ENCODE results near the gene PLXNA2. TPM values are rescaled to one million over a fixed set of nuclear protein-coding genes. Genes with fewer than 3 reads are reported as not detected.

Gene PLXNA2
- total RNA-seq, 2 experiments from 2014 or later = 0.13 to 0.23 TPM

DNA sequence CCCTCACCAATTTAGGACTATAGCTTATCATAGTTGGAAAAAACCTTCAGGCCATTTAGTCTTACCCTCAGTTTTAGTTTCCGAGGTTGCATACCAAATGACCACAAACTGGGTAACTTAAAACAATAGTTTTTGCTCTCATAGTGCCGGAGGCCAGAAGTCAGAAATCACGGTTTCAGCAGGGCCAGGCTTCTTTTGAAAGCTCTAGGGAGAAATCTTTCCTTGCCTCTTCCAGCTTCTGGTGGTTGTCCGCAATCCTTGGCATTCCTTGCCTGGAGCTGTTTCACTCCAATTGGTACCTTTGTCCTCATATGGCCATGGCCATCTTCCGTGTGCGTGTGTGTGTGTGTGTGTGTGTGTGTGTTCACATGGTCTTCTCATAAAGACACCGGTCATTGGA, 12.4 kb upstream of the PLXNA2 start:
- DNase-seq = no peak
- intact Hi-C loops (cut with micrococcal nuclease) = no loop called here
- ChIA-PET POLR2A (no interaction called here), CTCF (interaction anchor here (1.9 kb wide), 1 partner anchor 11 kb away, joined by 4 read pairs; no protein-coding TSS in a partner anchor)
- peaks cover 23% of the 10 kb centered on the region for H3K27me3 Mint-ChIP-seq
- H3K27ac Mint-ChIP-seq = no peak overlapping the region
- ATAC-seq = no peak
- no peaks in the 10 kb centered on the region for H3K4me1 Mint-ChIP-seq (ENCODE audit: low read depth)
- TF ChIP-seq, protein P1, sequence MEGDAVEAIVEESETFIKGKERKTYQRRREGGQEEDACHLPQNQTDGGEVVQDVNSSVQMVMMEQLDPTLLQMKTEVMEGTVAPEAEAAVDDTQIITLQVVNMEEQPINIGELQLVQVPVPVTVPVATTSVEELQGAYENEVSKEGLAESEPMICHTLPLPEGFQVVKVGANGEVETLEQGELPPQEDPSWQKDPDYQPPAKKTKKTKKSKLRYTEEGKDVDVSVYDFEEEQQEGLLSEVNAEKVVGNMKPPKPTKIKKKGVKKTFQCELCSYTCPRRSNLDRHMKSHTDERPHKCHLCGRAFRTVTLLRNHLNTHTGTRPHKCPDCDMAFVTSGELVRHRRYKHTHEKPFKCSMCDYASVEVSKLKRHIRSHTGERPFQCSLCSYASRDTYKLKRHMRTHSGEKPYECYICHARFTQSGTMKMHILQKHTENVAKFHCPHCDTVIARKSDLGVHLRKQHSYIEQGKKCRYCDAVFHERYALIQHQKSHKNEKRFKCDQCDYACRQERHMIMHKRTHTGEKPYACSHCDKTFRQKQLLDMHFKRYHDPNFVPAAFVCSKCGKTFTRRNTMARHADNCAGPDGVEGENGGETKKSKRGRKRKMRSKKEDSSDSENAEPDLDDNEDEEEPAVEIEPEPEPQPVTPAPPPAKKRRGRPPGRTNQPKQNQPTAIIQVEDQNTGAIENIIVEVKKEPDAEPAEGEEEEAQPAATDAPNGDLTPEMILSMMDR (IDR thresholded peaks at IDR 0.05) = no peak
- no peaks in the 10 kb centered on the region for H3K36me3 Mint-ChIP-seq (ENCODE audit: low read depth)
- no peak overlapping the region for H3K4me3 Mint-ChIP-seq
- peaks cover 4% of the 10 kb centered on the region for H3K9me3 Mint-ChIP-seq

DNA sequence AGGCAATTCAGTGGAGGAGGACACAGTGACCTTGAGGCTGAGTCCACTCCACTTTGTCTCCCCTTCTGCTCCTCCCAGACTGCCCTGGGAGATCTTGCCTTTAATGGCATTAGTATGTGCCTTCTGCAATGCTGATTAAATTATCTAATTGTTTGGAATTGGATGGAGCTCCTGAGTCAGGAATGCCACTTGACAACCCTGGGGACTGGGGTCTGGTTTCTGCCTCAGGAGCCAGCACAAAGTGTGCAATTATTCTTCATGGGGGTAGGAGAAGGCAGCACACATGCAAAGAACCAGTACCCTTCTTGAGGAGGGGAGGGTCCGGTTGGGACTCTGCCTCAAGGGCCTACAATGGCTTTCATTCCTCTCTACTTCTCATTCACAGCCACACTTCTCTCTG, 11.9 kb upstream of the PLXNA2 start:
- ChIA-PET CTCF (interaction anchor here (1.9 kb wide), 1 partner anchor 11 kb away, joined by 4 read pairs; no protein-coding TSS in a partner anchor), POLR2A (no interaction called here)
- peaks cover 23% of the 10 kb centered on the region for H3K27me3 Mint-ChIP-seq
- TF ChIP-seq, protein P1 (IDR thresholded peaks at IDR 0.05) = no peak
- no peaks in the 10 kb centered on the region for H3K4me1 Mint-ChIP-seq (ENCODE audit: low read depth)
- intact Hi-C loops (cut with micrococcal nuclease) = no loop called here
- no peak overlapping the region for H3K27ac Mint-ChIP-seq
- no peak for DNase-seq
- H3K9me3 Mint-ChIP-seq = peaks cover 4% of the 10 kb centered on the region
- no peak for ATAC-seq
- no peak overlapping the region for H3K4me3 Mint-ChIP-seq
- H3K36me3 Mint-ChIP-seq (ENCODE audit: low read depth) = no peaks in the 10 kb centered on the region

DNA sequence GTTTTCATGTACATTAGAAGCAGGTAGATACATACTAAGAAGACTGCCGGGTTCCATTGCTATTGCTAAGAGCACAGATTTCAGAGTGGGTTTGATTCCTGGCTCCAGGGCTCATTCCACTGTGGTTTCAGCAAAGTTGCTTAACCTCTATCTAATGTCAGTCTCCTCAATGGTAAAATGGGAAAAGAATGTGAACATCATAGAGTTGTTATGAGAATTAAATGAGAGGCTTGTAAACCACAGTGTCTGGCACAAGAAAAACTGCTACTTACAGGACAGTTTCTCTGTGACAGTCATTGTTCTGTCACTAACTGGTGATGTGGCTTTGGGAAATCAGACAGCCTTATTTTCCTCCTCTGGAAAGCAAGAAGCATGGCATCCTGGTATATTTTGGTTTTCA, 10.7 kb upstream of the PLXNA2 start:
- H3K27ac Mint-ChIP-seq = no peak overlapping the region
- ChIA-PET CTCF (interaction anchor here (1.0 to 1.9 kb wide), 2 partner anchors 9 to 10 kb away, joined by 3 to 4 read pairs; no protein-coding TSS in a partner anchor), POLR2A (interaction anchor here (1.0 kb wide), 1 partner anchor 14 kb away, joined by 6 read pairs; no protein-coding TSS in a partner anchor)
- no peaks in the 10 kb centered on the region for H3K9me3 Mint-ChIP-seq
- TF ChIP-seq, protein P1 (IDR thresholded peaks at IDR 0.05) = no peak
- intact Hi-C loops (cut with micrococcal nuclease) = no loop called here
- H3K27me3 Mint-ChIP-seq = peaks cover 26% of the 10 kb centered on the region
- DNase-seq (no peak), ATAC-seq (no peak)
- no peaks in the 10 kb centered on the region for H3K4me1 Mint-ChIP-seq (ENCODE audit: low read depth)
- no peaks in the 10 kb centered on the region for H3K36me3 Mint-ChIP-seq (ENCODE audit: low read depth)
- H3K4me3 Mint-ChIP-seq = no peak overlapping the region

DNA sequence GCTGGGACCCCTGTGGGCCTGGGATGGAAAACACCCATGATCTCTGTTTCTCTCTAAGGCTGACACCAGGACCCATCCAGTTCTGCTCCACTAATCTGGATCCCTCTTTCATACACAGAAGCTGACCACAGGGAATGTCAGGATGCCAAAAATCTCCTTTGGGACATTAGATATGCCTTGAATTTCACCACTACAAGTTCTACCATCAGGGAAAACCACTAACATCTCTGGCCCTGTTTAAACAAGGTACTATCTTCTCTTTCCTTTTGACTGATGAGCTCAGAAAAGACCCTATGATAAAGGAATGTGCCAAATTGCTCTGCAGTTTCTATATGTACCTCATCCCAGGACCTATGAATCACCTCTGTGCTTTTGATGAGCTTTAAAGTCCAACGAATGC, 10.2 kb upstream of the PLXNA2 start:
- Mint-ChIP-seq H3K4me3 (no peak overlapping the region), H3K27ac (no peak overlapping the region), H3K4me1 (ENCODE audit: low read depth) (no peaks in the 10 kb centered on the region), H3K36me3 (ENCODE audit: low read depth) (no peaks in the 10 kb centered on the region), H3K9me3 (no peaks in the 10 kb centered on the region), H3K27me3 (peaks cover 26% of the 10 kb centered on the region)
- TF ChIP-seq, protein P1 (IDR thresholded peaks at IDR 0.05) = no peak
- ATAC-seq (no peak), DNase-seq (no peak)
- ChIA-PET POLR2A (interaction anchor here (1.0 kb wide), 1 partner anchor 13 kb away, joined by 6 read pairs; no protein-coding TSS in a partner anchor), CTCF (interaction anchor here (1.0 kb wide), 1 partner anchor 9 kb away, joined by 3 read pairs; no protein-coding TSS in a partner anchor)
- intact Hi-C loops (cut with micrococcal nuclease) = no loop called here

DNA sequence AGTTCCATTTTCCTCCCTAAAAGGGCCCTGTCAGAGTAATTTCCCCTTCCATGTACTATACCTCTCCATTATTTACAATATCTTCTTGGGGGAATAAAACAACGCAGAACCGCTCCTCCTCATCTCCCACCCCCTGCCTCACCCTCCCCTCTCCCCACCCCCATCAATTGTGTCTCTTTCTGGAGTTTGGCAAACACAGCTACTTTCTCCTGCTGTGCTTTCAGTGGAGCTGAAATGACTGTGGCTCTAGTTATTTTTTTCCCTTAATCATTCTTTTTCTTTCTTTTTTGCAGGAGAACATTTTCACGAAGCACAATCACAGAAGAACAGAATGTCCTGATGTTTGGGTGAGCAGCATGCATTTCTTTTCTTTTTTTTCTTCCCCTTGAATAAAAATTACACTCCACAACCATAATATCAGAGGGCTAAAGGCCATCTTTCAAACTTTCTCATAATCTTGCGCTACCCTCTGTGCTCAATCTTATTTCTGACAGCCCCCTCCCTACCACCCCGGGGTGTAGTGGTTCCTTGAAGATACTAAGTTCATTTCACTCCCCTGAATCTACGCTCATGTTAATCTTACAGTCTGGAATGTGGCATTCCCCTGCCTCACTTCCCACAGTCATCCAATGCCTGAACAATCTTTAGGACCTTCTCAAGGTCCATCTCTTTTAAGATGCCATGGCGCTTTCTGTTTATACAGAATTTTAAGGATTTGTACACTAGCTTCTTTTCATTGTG, 8.8 kb upstream of the PLXNA2 start:
- intact Hi-C loops (cut with micrococcal nuclease) = no loop called here
- DNase-seq (no peak), ATAC-seq (no peak)
- TF ChIP-seq, protein P1 (IDR thresholded peaks at IDR 0.05) = no peak
- H3K4me3 Mint-ChIP-seq = no peak overlapping the region
- peaks cover 28% of the 10 kb centered on the region for H3K27me3 Mint-ChIP-seq
- no peaks in the 10 kb centered on the region for H3K9me3 Mint-ChIP-seq
- CTCF ChIA-PET = no interaction called here
- H3K27ac Mint-ChIP-seq = no peak overlapping the region
- POLR2A ChIA-PET = no interaction called here
- no peaks in the 10 kb centered on the region for H3K4me1 Mint-ChIP-seq (ENCODE audit: low read depth)
- no peaks in the 10 kb centered on the region for H3K36me3 Mint-ChIP-seq (ENCODE audit: low read depth)
